Mesothelial cell of epicardium (in vitro differentiated cells): ENCODE data around the gene LRMDA. TPM values are rescaled to one million over a fixed set of nuclear protein-coding genes. Genes with fewer than 3 reads are reported as not detected.

Source experiments
- DNase-seq, 2 experiments: peaks; one replicate each; pipeline ENCODE4 v3.0.0; 2021; ENCODE audit warnings: low spot score in 2 of 2; ENCODE audit not compliant: unreplicated experiment in 2 of 2
- H3K27ac Mint-ChIP-seq: 2 replicates; pipeline ENCODE4 v1.8.0; 2021; ENCODE audit warnings: mixed read lengths
- H3K27me3 Mint-ChIP-seq: 2 replicates; pipeline ENCODE4 v1.8.0; 2021; ENCODE audit warnings: low read depth, mixed read lengths
- H3K36me3 Mint-ChIP-seq: 2 replicates; pipeline ENCODE4 v1.8.0; 2021; ENCODE audit warnings: mixed read lengths
- H3K4me1 Mint-ChIP-seq: 2 replicates; pipeline ENCODE4 v1.8.0; 2021; ENCODE audit warnings: mixed read lengths
- H3K4me3 Mint-ChIP-seq: 2 replicates; pipeline ENCODE4 v1.8.0; 2021; ENCODE audit warnings: mild to moderate bottlenecking, moderate library complexity, mixed read lengths
- H3K9me3 Mint-ChIP-seq: 2 replicates; pipeline ENCODE4 v1.8.0; 2021; ENCODE audit warnings: mixed read lengths
- CTCF ChIP-seq: fragments of 200-600 bp; sonication (generic); IDR thresholded peaks from one replicate; pipeline ENCODE4 v1.5.0; 2021; ENCODE audit warnings: antibody characterized with exemption; ENCODE audit not compliant: unreplicated experiment
- total RNA-seq: library from RNA; stranded (reverse); gene quantifications from 3 replicates; pipeline ENCODE4 v1.2.1, GENCODE V29; 2021

The LRMDA gene
- total RNA-seq, 1 donor from 2014 or later: 2.0 TPM

GRCh38 chr10:75956624-75957023, 525.2 kb downstream of the LRMDA start:
- Mint-ChIP-seq H3K4me3 (no peak overlapping the region), H3K9me3 (no peaks in the 10 kb centered on the region), H3K36me3 (no peaks in the 10 kb centered on the region), H3K4me1 (peaks cover 16% of the 10 kb centered on the region), H3K27me3 (peaks cover 43% of the 10 kb centered on the region), H3K27ac (no peak overlapping the region)
- DNase-seq: no peak
- no peak for TF ChIP-seq CTCF

DNA sequence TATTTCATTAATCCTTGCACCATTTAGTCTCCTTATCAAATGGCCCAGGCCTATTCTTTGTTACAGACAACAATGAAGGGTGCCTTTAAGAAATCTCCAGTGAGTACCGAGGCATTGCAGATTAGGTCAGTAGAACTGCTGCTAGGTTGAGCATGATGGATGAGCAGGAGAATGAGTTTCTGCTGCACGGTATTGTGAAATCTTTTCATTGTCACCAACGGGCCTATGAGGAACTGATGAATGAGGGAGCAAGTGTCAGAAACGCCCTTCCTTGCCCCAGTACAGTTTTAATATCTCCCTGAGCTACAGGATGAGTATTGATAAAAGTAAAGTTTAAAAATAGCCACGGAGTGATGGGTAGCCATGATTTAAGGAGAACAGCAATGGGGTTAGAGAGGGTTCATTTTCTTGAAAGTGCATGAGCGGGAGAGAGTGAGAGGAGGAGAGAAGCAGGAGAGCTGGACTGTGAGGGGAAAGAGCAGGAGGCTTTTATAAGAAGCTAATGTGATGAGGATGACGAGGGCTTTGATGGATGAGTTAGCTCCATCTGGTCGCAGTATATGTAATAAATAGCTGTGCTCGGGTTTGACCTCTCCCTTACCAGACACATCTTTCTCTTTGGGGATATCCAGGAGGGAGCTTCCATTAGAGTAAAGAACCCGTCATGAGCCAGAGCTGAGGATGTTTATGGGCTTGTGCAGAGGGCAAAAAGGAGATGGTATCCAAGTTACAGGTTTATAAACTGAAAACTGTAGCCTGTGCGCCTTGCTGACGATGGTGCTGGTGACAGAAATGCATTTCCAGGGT, 526.1 kb downstream of the LRMDA start:
- Mint-ChIP-seq H3K4me3 (no peak overlapping the region), H3K4me1 (peaks cover 16% of the 10 kb centered on the region), H3K9me3 (no peaks in the 10 kb centered on the region), H3K27ac (no peak overlapping the region), H3K27me3 (peaks cover 41% of the 10 kb centered on the region), H3K36me3 (no peaks in the 10 kb centered on the region)
- DNase-seq: no peak
- TF ChIP-seq CTCF: no peak

- Mint-ChIP-seq H3K36me3 (no peaks in the 10 kb centered on the region), H3K27me3 (peaks cover 42% of the 10 kb centered on the region), H3K4me3 (no peak overlapping the region), H3K27ac (no peak overlapping the region), H3K4me1 (peaks cover 26% of the 10 kb centered on the region), H3K9me3 (no peaks in the 10 kb centered on the region)
- TF ChIP-seq CTCF: no peak
- DNase-seq: no peak
Measured at GRCh38 chr10:75959209-75959608, 527.8 kb downstream of the LRMDA start.

- H3K27ac Mint-ChIP-seq: no peak overlapping the region
Measured at GRCh38 chr10:75959912-75960311, 528.5 kb downstream of the LRMDA start.

DNA sequence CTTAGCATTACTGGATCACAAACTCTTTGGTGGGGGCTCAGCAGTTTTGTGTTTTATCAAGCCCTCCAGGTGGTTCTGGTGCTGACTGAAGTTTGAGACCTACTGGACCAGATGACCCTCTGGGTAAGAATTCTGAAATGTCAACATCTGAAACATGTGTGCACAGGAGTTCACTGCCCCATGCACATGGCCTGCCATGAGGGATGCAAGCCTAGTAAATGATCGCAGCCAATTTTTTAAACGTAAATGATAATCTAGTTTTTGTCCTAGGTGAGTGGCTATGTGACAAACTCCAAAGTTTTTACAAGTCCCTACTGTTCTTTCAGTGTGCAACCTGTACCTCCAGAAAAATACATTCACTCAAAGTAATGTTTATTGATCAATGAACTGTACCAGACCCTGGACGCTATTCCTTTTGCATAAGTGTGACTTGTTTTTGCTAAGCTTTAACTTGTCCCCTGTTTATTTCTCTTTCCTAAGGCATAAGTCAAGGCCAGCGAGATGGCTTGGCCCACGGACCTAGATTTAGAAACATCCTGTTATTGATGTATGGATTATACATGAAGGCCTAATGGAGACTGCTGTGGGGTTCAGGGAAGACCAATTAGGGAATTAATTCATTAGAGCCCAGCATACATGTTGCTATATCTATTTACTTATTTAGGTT, 531.1 kb downstream of the LRMDA start:
- Mint-ChIP-seq H3K36me3 (no peaks in the 10 kb centered on the region), H3K27ac (no peak overlapping the region), H3K4me1 (peaks cover 30% of the 10 kb centered on the region), H3K9me3 (no peaks in the 10 kb centered on the region), H3K27me3 (peaks cover 34% of the 10 kb centered on the region), H3K4me3 (no peak overlapping the region)
- no peak for DNase-seq
- TF ChIP-seq CTCF: no peak

More at GRCh38 chr10:75959912-75960311, 528.5 kb downstream of the LRMDA start:
- no peaks in the 10 kb centered on the region for H3K9me3 Mint-ChIP-seq
- TF ChIP-seq CTCF: no peak
- H3K36me3 Mint-ChIP-seq: no peaks in the 10 kb centered on the region
- no peak for DNase-seq
- H3K4me1 Mint-ChIP-seq: peaks cover 29% of the 10 kb centered on the region
- H3K4me3 Mint-ChIP-seq: no peak overlapping the region
- H3K27me3 Mint-ChIP-seq: peaks cover 37% of the 10 kb centered on the region
